Hepatocyte (in vitro differentiated cells): ENCODE data around the gene ISCU. TPM values are rescaled to one million over a fixed set of nuclear protein-coding genes. Genes with fewer than 3 reads are reported as not detected.

Experiments used
- DNase-seq: peaks from one replicate; pipeline ENCODE4 v3.0.0-alpha.2; 2016; ENCODE audit warnings: low spot score
- H2AFZ ChIP-seq: fragments of 200-600 bp; sonication (generic); 2 replicates; pipeline ENCODE4 v1.6.0; 2016; ENCODE audit warnings: antibody characterized with exemption, mild to moderate bottlenecking
- H3K27ac ChIP-seq: fragments of 200-600 bp; sonication (generic); 2 replicates; pipeline ENCODE4 v1.5.1; 2016; ENCODE audit warnings: mild to moderate bottlenecking
- H3K27me3 ChIP-seq: fragments of 200-600 bp; sonication (generic); 2 replicates; pipeline ENCODE4 v1.6.1; 2016
- H3K36me3 ChIP-seq: fragments of 200-600 bp; sonication (generic); replicated peaks from 2 replicates; pipeline ENCODE4 v1.5.1; 2016; ENCODE audit warnings: low read depth; ENCODE audit not compliant: insufficient read depth
- H3K4me1 ChIP-seq: fragments of 200-600 bp; sonication (generic); 2 replicates; pipeline ENCODE4 v1.5.1; 2016; ENCODE audit warnings: mild to moderate bottlenecking, moderate library complexity; ENCODE audit not compliant: insufficient read depth
- H3K4me2 ChIP-seq: fragments of 200-600 bp; sonication (generic); 2 replicates; pipeline ENCODE4 v1.6.0; 2016
- H3K4me3 ChIP-seq: fragments of 200-600 bp; sonication (generic); 2 replicates; pipeline ENCODE4 v1.5.1; 2016; ENCODE audit warnings: mild to moderate bottlenecking
- H3K79me2 ChIP-seq: fragments of 200-600 bp; sonication (generic); 2 replicates; pipeline ENCODE4 v1.6.0; 2017; ENCODE audit warnings: mild to moderate bottlenecking
- H3K9me2 ChIP-seq: fragments of 200-600 bp; sonication (generic); replicated peaks from 2 replicates; pipeline ENCODE4 v1.6.0; 2017; ENCODE audit warnings: mild to moderate bottlenecking; ENCODE audit not compliant: insufficient read depth
- H3K9me3 ChIP-seq: fragments of 200-600 bp; sonication (generic); 2 replicates; pipeline ENCODE4 v1.5.1; 2016; ENCODE audit warnings: low read depth, mild to moderate bottlenecking
- H4K20me1 ChIP-seq: fragments of 200-600 bp; sonication (generic); 2 replicates; pipeline ENCODE4 v1.6.0; 2016; ENCODE audit warnings: mild to moderate bottlenecking; ENCODE audit not compliant: insufficient read depth, poor library complexity, severe bottlenecking
- EZH2 ChIP-seq: fragments of 200-600 bp; sonication (generic); IDR thresholded peaks from 2 replicates; pipeline ENCODE4 v1.6.1; 2016; ENCODE audit warnings: antibody characterized with exemption, mild to moderate bottlenecking, borderline replicate concordance
- EZH2phosphoT487 ChIP-seq: fragments of 200-600 bp; sonication (generic); IDR thresholded peaks from one replicate; pipeline ENCODE4 v1.6.1; 2018; ENCODE audit warnings: antibody characterized with exemption, mild to moderate bottlenecking, low read depth, moderate library complexity; ENCODE audit not compliant: unreplicated experiment, severe bottlenecking
- WGBS: methylation state at CpG from one replicate; pipeline ENCODE4 v1.1.6; 2016; ENCODE audit warnings: low lambda C conversion rate; ENCODE audit errors: missing lambda C conversion rate; 5-methylcytosine and 5-hydroxymethylcytosine counted together
- polyA plus RNA-seq: library from polyadenylated mRNA; unstranded; fragments of >200 nt; fragmentation: Nextera tagmentation; extraction: Ambion mirVana; gene quantifications from 2 replicates; pipeline ENCODE4 v1.2.1, GENCODE V29; 2016
- total RNA-seq: library from RNA; depleted of rRNA; stranded (reverse); fragments of >200 nt; gene quantifications from 2 replicates; pipeline ENCODE4 v1.2.3, GENCODE V29; 2014
- TF ChIP-seq, protein P1 (sequence below): fragments of 200-600 bp; sonication (generic); IDR thresholded peaks from 2 replicates; pipeline ENCODE4 v1.5.1; 2016; ENCODE audit warnings: antibody characterized with exemption, mild to moderate bottlenecking; ENCODE audit not compliant: poor library complexity

The ISCU gene
- total and polyA plus RNA-seq, 2 experiments from 2014 or later, result 116 to 149 TPM

DNA sequence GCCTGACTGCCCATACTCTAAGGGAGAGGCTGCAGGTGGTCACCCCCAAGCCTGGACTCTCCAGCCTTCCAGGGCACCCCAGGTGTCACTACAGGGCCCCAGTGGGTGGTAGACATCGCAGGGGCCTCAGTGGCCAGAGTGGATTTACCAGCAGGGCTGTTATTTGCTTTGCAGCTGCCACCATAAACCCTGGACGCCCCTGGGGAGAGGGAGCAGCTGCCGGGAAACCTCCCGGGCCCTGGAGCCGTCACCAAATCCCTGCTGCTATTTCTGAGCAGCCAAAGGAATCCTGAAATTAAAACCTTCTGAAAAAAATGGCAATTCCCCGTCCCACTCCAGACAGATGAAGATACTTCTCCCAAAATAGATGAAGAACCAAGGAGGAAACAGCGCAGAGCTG is 21.6 kb downstream of the ISCU start:
- Histone ChIP-seq H3K9me3 (no peaks in the 10 kb centered on the region), H3K9me2 (no peaks in the 10 kb centered on the region), H3K4me2 (no peak overlapping the region), H4K20me1 (no peaks in the 10 kb centered on the region), H3K4me3 (no peak overlapping the region), H3K4me1 (peaks cover 35% of the 10 kb centered on the region), H3K27me3 (no peaks in the 10 kb centered on the region), H3K27ac (peak overlapping the region; percentile 45), H3K79me2 (no peaks in the 10 kb centered on the region), H2AFZ (no peak overlapping the region), H3K36me3 (no peaks in the 10 kb centered on the region)
- DNase-seq, result no peak
- TF ChIP-seq, protein P1, sequence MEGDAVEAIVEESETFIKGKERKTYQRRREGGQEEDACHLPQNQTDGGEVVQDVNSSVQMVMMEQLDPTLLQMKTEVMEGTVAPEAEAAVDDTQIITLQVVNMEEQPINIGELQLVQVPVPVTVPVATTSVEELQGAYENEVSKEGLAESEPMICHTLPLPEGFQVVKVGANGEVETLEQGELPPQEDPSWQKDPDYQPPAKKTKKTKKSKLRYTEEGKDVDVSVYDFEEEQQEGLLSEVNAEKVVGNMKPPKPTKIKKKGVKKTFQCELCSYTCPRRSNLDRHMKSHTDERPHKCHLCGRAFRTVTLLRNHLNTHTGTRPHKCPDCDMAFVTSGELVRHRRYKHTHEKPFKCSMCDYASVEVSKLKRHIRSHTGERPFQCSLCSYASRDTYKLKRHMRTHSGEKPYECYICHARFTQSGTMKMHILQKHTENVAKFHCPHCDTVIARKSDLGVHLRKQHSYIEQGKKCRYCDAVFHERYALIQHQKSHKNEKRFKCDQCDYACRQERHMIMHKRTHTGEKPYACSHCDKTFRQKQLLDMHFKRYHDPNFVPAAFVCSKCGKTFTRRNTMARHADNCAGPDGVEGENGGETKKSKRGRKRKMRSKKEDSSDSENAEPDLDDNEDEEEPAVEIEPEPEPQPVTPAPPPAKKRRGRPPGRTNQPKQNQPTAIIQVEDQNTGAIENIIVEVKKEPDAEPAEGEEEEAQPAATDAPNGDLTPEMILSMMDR, result no peak
- TF ChIP-seq EZH2phosphoT487 (no peak), EZH2 (no peak)
- 19% methylated on average over 7 of the region's 7 CpGs for WGBS

DNA sequence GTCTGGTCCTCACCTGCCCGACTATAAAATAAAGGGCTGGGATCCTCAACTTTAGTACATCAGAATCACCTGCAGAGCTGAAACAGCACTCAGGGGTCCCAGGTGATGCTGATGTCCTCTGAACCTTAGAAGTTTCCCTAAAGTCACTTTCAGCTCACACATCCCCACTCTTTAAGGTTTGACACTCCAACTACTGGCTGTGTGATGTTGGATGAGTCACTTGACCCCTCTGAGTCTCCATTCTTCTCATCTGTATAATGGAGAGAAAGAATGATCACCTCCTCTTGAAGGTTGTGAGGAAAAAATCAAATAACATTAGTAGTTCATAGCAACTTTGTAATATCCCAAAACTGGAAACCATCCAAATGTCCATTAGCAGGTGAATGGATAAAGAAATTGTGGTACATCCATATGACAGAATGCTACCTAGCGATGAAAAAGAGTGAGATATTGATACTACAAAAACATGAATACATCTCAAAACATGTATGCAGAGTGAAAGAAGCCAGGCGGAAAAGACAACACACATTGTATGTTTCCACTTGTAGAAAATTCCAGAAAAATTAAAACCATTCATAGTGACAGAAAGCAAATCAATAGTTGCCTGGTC is 22.2 kb downstream of the ISCU start:
- H4K20me1 ChIP-seq, result no peaks in the 10 kb centered on the region
- no peaks in the 10 kb centered on the region for H3K9me2 ChIP-seq
- no peak for DNase-seq
- TF ChIP-seq, protein P1, result no peak
- no peak for TF ChIP-seq EZH2
- no peak for TF ChIP-seq EZH2phosphoT487
- H3K79me2 ChIP-seq, result no peaks in the 10 kb centered on the region
- 89% methylated on average over 3 of the region's 3 CpGs for WGBS
- no peak overlapping the region for H2AFZ ChIP-seq
- H3K9me3 ChIP-seq, result no peaks in the 10 kb centered on the region
- H3K27me3 ChIP-seq, result no peaks in the 10 kb centered on the region
- no peak overlapping the region for H3K4me3 ChIP-seq
- H3K36me3 ChIP-seq, result no peaks in the 10 kb centered on the region
- no peak overlapping the region for H3K4me2 ChIP-seq
- peaks cover 40% of the 10 kb centered on the region for H3K4me1 ChIP-seq
- H3K27ac ChIP-seq, result peak overlapping the region; percentile 45

GRCh38 chr12:108585864-108586263 is 23.5 kb downstream of the ISCU start:
- Histone ChIP-seq H3K4me3 (no peak overlapping the region), H3K27ac (no peak overlapping the region), H3K9me2 (no peaks in the 10 kb centered on the region), H3K79me2 (no peaks in the 10 kb centered on the region), H3K4me2 (no peak overlapping the region), H3K4me1 (peaks cover 39% of the 10 kb centered on the region), H4K20me1 (no peaks in the 10 kb centered on the region), H3K27me3 (no peaks in the 10 kb centered on the region), H3K36me3 (no peaks in the 10 kb centered on the region), H2AFZ (no peak overlapping the region), H3K9me3 (no peaks in the 10 kb centered on the region)
- 72% methylated on average over 4 of the region's 4 CpGs for WGBS
- no peak for TF ChIP-seq EZH2phosphoT487
- TF ChIP-seq, protein P1, result no peak
- no peak for TF ChIP-seq EZH2
- no peak for DNase-seq

- Histone ChIP-seq H3K79me2 (no peaks in the 10 kb centered on the region), H3K9me2 (no peaks in the 10 kb centered on the region), H3K4me2 (no peak overlapping the region), H4K20me1 (no peaks in the 10 kb centered on the region), H3K4me3 (no peak overlapping the region), H2AFZ (no peak overlapping the region), H3K9me3 (no peaks in the 10 kb centered on the region), H3K27me3 (no peaks in the 10 kb centered on the region), H3K4me1 (peaks cover 37% of the 10 kb centered on the region), H3K27ac (no peak overlapping the region), H3K36me3 (no peaks in the 10 kb centered on the region)
- no peak for DNase-seq
- WGBS, result 94% methylated on average over 11 of the region's 11 CpGs
- TF ChIP-seq, protein P1, result no peak
- TF ChIP-seq EZH2 (no peak), EZH2phosphoT487 (no peak)
Measured at GRCh38 chr12:108586306-108586705, 23.9 kb downstream of the ISCU start.
